TTC549 (cell line): ENCODE measurements around the gene CACNB3.

ENCODE experiments used
- FAIRE-seq: peaks from 2 replicates; lab custom pipeline; 2012; peaks lifted over from hg19 to GRCh38; lab: Jason Lieb, UNC

CACNB3 gene

GRCh38 chr12:48817873-48818830 lies at the start of gene CACNB3:
Gene CACNB3, plus strand, starts transcription at chr12:48818496. Its CDS starts 434 bp downstream, at chr12:48818930.
- no peak for FAIRE-seq

GRCh38 chr12:48768736-48769135 lies 49.6 kb upstream of the CACNB3 start:
- no peak for FAIRE-seq

- FAIRE-seq = no peak
These were observed 47.5 kb upstream of the CACNB3 start for GRCh38 chr12:48770756-48771155.

- no peak for FAIRE-seq
These were observed 46.6 kb upstream of the CACNB3 start for GRCh38 chr12:48771588-48772112.

- no peak for FAIRE-seq
These were observed 44.6 kb upstream of the CACNB3 start for GRCh38 chr12:48773686-48774085.

- FAIRE-seq = no peak
These were observed 43.8 kb upstream of the CACNB3 start for GRCh38 chr12:48774516-48774915.

GRCh38 chr12:48775299-48775698 lies 43.0 kb upstream of the CACNB3 start:
- FAIRE-seq = no peak

GRCh38 chr12:48775991-48776649 lies 42.2 kb upstream of the CACNB3 start:
- FAIRE-seq = no peak

- FAIRE-seq = no peak
These were observed 41.3 kb upstream of the CACNB3 start for GRCh38 chr12:48776956-48777355.

- no peak for FAIRE-seq
These were observed 40.5 kb upstream of the CACNB3 start for GRCh38 chr12:48777501-48778400.

- no peak for FAIRE-seq
These were observed 38.4 kb upstream of the CACNB3 start for GRCh38 chr12:48779869-48780268.

- FAIRE-seq = no peak
These were observed 37.8 kb upstream of the CACNB3 start for GRCh38 chr12:48780381-48781025.

GRCh38 chr12:48781750-48782456 lies 36.4 kb upstream of the CACNB3 start:
- no peak for FAIRE-seq

GRCh38 chr12:48782457-48783395 lies 35.6 kb upstream of the CACNB3 start:
- FAIRE-seq = no peak

- no peak for FAIRE-seq
These were observed 34.9 kb upstream of the CACNB3 start for GRCh38 chr12:48783432-48783831.

GRCh38 chr12:48786591-48787544 lies 31.4 kb upstream of the CACNB3 start:
- FAIRE-seq = no peak

- no peak for FAIRE-seq
These were observed 30.3 kb upstream of the CACNB3 start for GRCh38 chr12:48787791-48788523.

- FAIRE-seq = no peak
These were observed 29.8 kb upstream of the CACNB3 start for GRCh38 chr12:48788524-48788853.
